ENCODE results near the gene ALPI.

ALPI gene

DNA sequence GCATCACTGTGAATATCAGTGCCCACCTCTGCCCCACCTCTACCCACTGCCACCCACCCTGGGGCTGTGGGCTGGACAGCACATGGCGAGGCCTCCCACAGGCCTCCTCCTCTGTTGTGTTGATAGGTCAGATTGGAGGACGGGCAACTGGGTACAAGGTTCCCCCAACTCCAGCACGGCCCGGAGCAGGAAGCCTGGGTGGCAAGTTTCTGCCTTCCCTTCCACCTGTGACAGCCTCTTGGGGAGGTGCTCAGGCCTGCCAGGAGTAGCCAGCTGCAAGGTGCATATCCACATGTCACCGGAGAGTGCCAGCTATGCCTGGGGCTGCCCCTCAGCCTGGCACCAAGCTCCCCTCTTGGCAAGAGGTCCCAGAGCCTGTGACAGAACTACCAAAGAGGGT is 38.6 kb downstream of the ALPI start:
- DNase-seq = no peak

DNA sequence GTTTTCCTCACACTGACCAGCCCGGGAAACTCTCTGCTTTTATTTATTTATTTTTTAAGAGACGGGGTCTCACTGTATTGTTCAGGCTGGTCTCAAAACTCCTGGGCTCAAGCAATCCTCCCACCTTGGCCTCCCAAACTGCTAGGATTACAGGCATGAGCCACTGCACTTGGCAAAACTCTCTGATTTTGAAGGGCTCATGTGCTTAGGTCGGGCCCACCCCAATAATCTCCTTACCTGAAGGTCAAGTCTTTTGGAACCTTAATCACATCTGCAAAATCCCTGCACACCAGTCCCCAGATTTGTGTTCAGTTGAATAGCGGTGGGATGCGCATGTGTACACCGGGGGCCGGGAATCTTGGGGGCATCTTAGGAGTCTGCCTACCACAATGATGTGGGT is 39.3 kb downstream of the ALPI start:
- no peak for DNase-seq

- no peak for DNase-seq
These were observed 40.7 kb downstream of the ALPI start for GRCh38 chr2:232496501-232497270.

DNA sequence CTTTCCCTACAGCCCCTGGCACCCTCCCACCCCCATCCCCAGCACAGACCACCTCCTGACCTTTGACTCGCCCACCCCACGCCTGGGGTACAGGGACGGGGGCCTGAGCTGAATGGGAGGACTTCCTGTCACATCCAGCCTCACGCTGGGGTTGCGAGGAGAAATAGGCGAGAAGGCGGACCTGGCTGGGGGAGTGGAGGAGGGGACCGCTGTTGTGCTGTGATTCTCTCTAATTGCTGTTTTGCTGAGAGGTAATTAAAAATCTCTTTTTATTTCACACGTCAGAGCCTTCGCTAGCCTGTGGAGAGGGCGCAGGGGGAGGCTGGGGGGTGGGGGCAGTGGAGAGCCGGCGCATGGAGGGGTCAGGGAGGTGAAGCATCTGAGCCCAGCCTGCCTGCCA is 41.4 kb downstream of the ALPI start:
- DNase-seq = no peak

DNA sequence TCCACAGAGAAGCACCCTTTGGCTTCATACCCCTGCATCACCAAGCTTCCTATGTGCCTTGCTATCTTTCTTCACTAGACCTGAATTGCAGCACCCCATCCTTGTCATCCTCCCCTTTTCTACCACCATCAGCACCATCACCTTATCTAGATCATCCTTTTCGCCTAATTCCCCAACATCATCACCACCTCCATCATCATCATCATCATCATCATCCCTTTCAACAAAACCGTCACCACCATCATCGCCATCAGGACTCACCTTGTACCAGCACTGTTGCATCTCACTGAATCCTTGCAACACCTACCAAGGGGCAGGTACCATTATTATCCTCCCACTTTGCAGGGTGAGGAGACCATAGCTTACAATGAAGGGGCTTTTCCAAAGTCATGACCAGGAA is 42.5 kb downstream of the ALPI start:
- DNase-seq = no peak

GRCh38 chr2:232501331-232501771 is 45.4 kb downstream of the ALPI start:
- no peak for DNase-seq

- DNase-seq = peak in 3 of 56 donors; percentile 3 to 16 (median 9)
These were observed 45.9 kb downstream of the ALPI start for GRCh38 chr2:232501794-232502390.

GRCh38 chr2:232502511-232502910 is 46.6 kb downstream of the ALPI start:
- peak in 3 of 56 donors; percentile 28 to 72 (median 41) for DNase-seq

GRCh38 chr2:232502911-232503808 is 47.2 kb downstream of the ALPI start:
- DNase-seq = peak in 29 of 56 donors; percentile 6 to 81 (median 38)

- DNase-seq = no peak
These were observed 47.9 kb downstream of the ALPI start for GRCh38 chr2:232503809-232504323.

DNA sequence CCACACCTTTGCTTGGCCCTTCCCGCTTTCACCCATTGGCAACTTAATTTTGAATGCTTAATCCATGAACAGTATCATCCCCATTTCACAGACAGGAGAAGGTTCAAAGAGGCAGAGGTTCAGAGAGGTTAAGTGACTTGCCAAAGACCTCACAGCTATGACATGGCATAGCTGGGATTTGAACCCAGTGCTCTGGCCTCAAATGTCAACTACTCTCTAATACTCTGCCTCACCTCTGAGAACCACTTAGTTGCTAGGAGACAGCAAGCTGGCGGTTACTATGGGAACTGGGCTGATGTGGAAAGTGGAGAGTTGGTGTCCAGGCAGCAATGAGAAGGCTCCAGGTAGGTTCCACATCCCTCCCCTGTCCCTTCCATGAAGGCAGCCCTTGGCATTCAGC is 48.5 kb downstream of the ALPI start:
- peak in 4 of 56 donors; percentile 3 to 14 (median 11) for DNase-seq

DNA sequence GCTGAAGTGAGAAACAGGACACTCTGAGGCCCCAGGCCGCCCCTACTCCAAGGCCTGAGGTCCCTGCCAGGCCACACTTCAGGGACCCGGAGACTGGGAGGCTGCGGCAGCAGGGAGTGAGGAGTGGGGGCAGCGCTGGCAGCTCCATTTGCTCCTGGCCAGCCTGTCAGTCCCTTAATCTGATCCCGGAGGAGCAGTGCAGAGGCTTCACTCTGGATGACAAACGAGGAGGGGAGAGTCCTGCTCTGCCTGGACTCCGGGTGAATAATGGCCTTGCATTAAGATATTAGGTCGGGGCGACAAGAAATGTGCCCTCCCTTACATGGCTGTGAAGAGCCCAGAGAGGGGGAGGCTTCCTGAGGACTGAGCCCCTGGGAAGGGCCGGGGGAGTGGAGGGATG is 49.9 kb downstream of the ALPI start:
- DNase-seq = no peak

GRCh38 chr2:232506709-232507108 is 50.8 kb downstream of the ALPI start:
- DNase-seq = no peak

DNA sequence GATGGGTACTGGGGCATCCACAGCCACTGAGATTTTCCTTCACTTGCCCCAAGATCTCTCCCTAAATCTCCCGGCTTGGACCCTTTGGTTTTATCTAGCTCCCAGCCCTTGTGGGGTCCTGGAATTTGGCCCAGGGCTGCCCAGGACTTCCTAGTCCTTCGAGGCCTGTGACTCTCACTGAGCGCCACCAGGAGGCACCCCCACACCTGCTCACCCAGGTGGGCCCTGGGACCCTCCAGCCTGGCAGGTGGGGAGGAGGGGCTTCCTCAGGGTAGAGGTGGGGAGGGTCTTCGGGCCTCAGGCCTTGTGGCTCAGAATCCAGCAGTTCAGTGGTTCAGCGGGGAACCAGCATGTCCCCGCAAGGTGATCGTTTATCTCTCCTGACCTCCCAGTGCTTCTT is 52.3 kb downstream of the ALPI start:
- DNase-seq = no peak
